GM12875 (cell line): ENCODE data around the gene BMS1.
"Not testable (repeated sequence)": the region's sequence is repeated elsewhere in the genome, so short reads cannot be mapped to it uniquely, and the experiment has no call there.

Source experiments
- H3K4me3 ChIP-seq: one replicate; pipeline ENCODE4 v1.5.1; 2011; ENCODE audit warnings: low read depth, low read length, control low read depth
- CTCF ChIP-seq: IDR thresholded peaks from 2 replicates; pipeline ENCODE4 v1.5.1; 2011; ENCODE audit warnings: low read depth, mild to moderate bottlenecking, control low read depth, inconsistent platforms, low read length, moderate library complexity, borderline replicate concordance; ENCODE audit not compliant: insufficient read depth

Gene BMS1

GRCh38 chr10:42790835-42791234 is 8.2 kb downstream of the BMS1 start:
- no peak for TF ChIP-seq CTCF
- no peak overlapping the region for H3K4me3 ChIP-seq

GRCh38 chr10:42795701-42796100 is 13.1 kb downstream of the BMS1 start:
- H3K4me3 ChIP-seq = no peak overlapping the region
- TF ChIP-seq CTCF = no peak

DNA sequence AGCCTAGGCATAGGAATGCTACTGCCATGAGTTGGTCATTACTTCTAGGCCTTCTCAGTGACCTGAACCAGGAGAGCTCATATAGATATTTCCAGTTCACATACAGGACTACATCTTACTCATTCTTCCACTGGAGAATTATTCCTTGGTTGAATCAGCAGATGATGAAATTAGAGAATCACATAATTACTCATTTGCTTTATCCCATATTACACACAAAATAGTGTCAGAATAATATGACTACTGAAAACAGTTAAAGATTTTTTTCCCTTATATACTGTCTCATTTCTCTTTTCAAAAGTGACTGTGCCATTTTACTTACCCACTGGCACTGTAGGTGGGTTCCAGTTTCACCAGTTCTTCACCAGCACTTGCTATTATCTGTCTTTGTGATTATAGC is 18.5 kb downstream of the BMS1 start:
- TF ChIP-seq CTCF = no peak
- H3K4me3 ChIP-seq = no peak overlapping the region

DNA sequence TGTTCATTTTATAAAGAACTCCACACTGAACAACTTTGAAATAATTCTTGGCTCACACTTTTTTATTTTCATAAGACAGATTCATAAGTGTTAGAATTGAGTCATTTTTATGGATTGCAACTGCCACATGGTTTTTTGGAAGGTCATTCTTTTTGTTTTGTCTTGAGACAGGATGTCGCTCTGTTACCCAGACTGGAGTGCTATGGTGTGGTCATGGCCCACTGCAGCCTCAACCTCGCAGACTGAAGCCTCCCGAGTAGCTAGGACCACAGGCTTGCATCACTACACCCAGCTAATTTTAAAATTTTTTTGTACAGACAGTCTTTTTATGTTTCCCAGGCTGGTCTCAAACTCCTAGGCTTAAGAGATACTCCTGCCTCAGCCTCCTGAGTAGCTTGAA is 20.3 kb downstream of the BMS1 start:
- H3K4me3 ChIP-seq = no peak overlapping the region
- no peak for TF ChIP-seq CTCF

GRCh38 chr10:42809676-42810075 is 27.1 kb downstream of the BMS1 start:
- no peak for TF ChIP-seq CTCF

DNA sequence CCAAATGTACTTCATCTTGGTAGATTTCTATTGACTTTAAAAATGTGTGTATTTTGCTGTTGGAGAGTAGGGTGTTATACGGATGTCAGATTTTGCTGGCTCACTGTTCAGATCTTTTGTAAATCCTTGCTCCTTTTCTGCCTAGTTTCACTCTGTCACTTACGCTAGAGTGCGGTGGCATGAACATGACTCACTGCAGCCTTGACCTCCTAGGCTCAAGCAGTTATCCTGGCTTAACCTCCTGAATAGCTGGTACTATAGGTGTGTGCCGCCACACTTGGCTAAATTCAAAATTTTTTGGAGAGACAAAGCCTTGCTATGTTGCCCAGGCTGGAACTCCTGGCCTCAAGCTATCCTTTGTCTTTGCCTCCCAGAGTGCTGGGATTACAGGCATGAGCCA is 29.4 kb downstream of the BMS1 start:
- TF ChIP-seq CTCF = no peak
- no peak overlapping the region for H3K4me3 ChIP-seq

More at GRCh38 chr10:42809676-42810075, 27.1 kb downstream of the BMS1 start:
- no peak overlapping the region for H3K4me3 ChIP-seq

- H3K4me3 ChIP-seq = not testable (repeated sequence)
These were observed 31.5 kb downstream of the BMS1 start for GRCh38 chr10:42813989-42814687.

- not testable (repeated sequence) for H3K4me3 ChIP-seq
These were observed 33.7 kb downstream of the BMS1 start for GRCh38 chr10:42816334-42816733.
